ENCODE data around the gene SNX27. TPM values are rescaled to one million over a fixed set of nuclear protein-coding genes. Genes with fewer than 3 reads are reported as not detected.
A peak's percentile ranks its signal among the peaks of the same experiment; 100 is the strongest.

Gene SNX27
- total RNA-seq, 3 donors from 2014 or later = 25.8 to 29.3 (median 26.1) TPM

- ATAC-seq (no peak), DNase-seq (peak; percentile 39)
- Mint-ChIP-seq H3K27me3 (ENCODE audit: low read depth) (peaks cover 15% of the 10 kb centered on the region), H3K4me1 (ENCODE audit: low read depth) (peaks cover 2% of the 10 kb centered on the region), H3K36me3 (ENCODE audit: insufficient read depth) (no peaks in the 10 kb centered on the region), H3K4me3 (no peak overlapping the region), H3K9me3 (no peaks in the 10 kb centered on the region)
These were observed 98.5 kb downstream of the SNX27 start for GRCh38 chr1:151710187-151710840.

- Mint-ChIP-seq H3K27me3 (ENCODE audit: low read depth) (peaks cover 24% of the 10 kb centered on the region), H3K36me3 (ENCODE audit: insufficient read depth) (no peaks in the 10 kb centered on the region), H3K4me1 (ENCODE audit: low read depth) (no peaks in the 10 kb centered on the region), H3K4me3 (no peak overlapping the region), H3K9me3 (no peaks in the 10 kb centered on the region)
- DNase-seq (no peak), ATAC-seq (no peak)
These were observed 99.4 kb downstream of the SNX27 start for GRCh38 chr1:151711044-151711800.

- peaks cover 2% of the 10 kb centered on the region for H3K4me1 Mint-ChIP-seq (ENCODE audit: low read depth)
These were observed 100.1 kb downstream of the SNX27 start for GRCh38 chr1:151711951-151712350.

GRCh38 chr1:151713044-151713443 lies 101.2 kb downstream of the SNX27 start:
- no peaks in the 10 kb centered on the region for H3K36me3 Mint-ChIP-seq (ENCODE audit: insufficient read depth)
- peaks cover 38% of the 10 kb centered on the region for H3K27me3 Mint-ChIP-seq (ENCODE audit: low read depth)
- H3K9me3 Mint-ChIP-seq = no peaks in the 10 kb centered on the region
- DNase-seq = no peak
- H3K4me3 Mint-ChIP-seq = no peak overlapping the region
- peaks cover 9% of the 10 kb centered on the region for H3K4me1 Mint-ChIP-seq (ENCODE audit: low read depth)
- ATAC-seq = no peak

More at GRCh38 chr1:151711951-151712350, 100.1 kb downstream of the SNX27 start:
- ATAC-seq (no peak), DNase-seq (no peak)
- Mint-ChIP-seq H3K27me3 (ENCODE audit: low read depth) (peaks cover 28% of the 10 kb centered on the region), H3K9me3 (no peaks in the 10 kb centered on the region), H3K4me3 (no peak overlapping the region), H3K36me3 (ENCODE audit: insufficient read depth) (no peaks in the 10 kb centered on the region)

- no peak for ATAC-seq
- H3K27me3 Mint-ChIP-seq (ENCODE audit: low read depth) = peaks cover 43% of the 10 kb centered on the region
- no peak for DNase-seq
- no peak overlapping the region for H3K4me3 Mint-ChIP-seq
- no peaks in the 10 kb centered on the region for H3K9me3 Mint-ChIP-seq
- peaks cover 9% of the 10 kb centered on the region for H3K4me1 Mint-ChIP-seq (ENCODE audit: low read depth)
- H3K36me3 Mint-ChIP-seq (ENCODE audit: insufficient read depth) = no peaks in the 10 kb centered on the region
These were observed 102.0 kb downstream of the SNX27 start for GRCh38 chr1:151713874-151714273.

GRCh38 chr1:151714820-151715725 lies 103.2 kb downstream of the SNX27 start:
- Mint-ChIP-seq H3K4me3 (no peak overlapping the region), H3K4me1 (ENCODE audit: low read depth) (peaks cover 10% of the 10 kb centered on the region), H3K36me3 (ENCODE audit: insufficient read depth) (no peaks in the 10 kb centered on the region), H3K9me3 (no peaks in the 10 kb centered on the region), H3K27me3 (ENCODE audit: low read depth) (peaks cover 50% of the 10 kb centered on the region)
- no peak for ATAC-seq
- no peak for DNase-seq

GRCh38 chr1:151715726-151716404 lies 104.0 kb downstream of the SNX27 start:
- H3K9me3 Mint-ChIP-seq = no peaks in the 10 kb centered on the region
- no peak for DNase-seq
- H3K27me3 Mint-ChIP-seq (ENCODE audit: low read depth) = peaks cover 50% of the 10 kb centered on the region
- H3K4me3 Mint-ChIP-seq = no peak overlapping the region
- no peaks in the 10 kb centered on the region for H3K36me3 Mint-ChIP-seq (ENCODE audit: insufficient read depth)
- ATAC-seq = peak in 1 of 2 donors; percentile 20
- H3K4me1 Mint-ChIP-seq (ENCODE audit: low read depth) = peaks cover 18% of the 10 kb centered on the region

- H3K27me3 Mint-ChIP-seq (ENCODE audit: low read depth) = peaks cover 50% of the 10 kb centered on the region
These were observed 104.5 kb downstream of the SNX27 start for GRCh38 chr1:151716405-151716762.

GRCh38 chr1:151716771-151717631 lies 105.2 kb downstream of the SNX27 start, which contains the start of gene CELF3:
Gene CELF3 (minus strand): TSS chr1:151716803. CDS start chr1:151716020, 783 bp downstream.
- peaks cover 27% of the 10 kb centered on the region for H3K4me1 Mint-ChIP-seq (ENCODE audit: low read depth)
- H3K36me3 Mint-ChIP-seq (ENCODE audit: insufficient read depth) = no peaks in the 10 kb centered on the region
- peaks cover 51% of the 10 kb centered on the region for H3K27me3 Mint-ChIP-seq (ENCODE audit: low read depth)
- ATAC-seq (no peak), DNase-seq (no peak)
- no peak within 1 kb of the TSS for H3K4me3 Mint-ChIP-seq
- no peaks in the 10 kb centered on the region for H3K9me3 Mint-ChIP-seq

More at GRCh38 chr1:151716405-151716762, 104.5 kb downstream of the SNX27 start:
- no peak for ATAC-seq
- no peaks in the 10 kb centered on the region for H3K9me3 Mint-ChIP-seq
- peaks cover 21% of the 10 kb centered on the region for H3K4me1 Mint-ChIP-seq (ENCODE audit: low read depth)
- no peak for DNase-seq
- H3K4me3 Mint-ChIP-seq = no peak overlapping the region
- H3K36me3 Mint-ChIP-seq (ENCODE audit: insufficient read depth) = no peaks in the 10 kb centered on the region

GRCh38 chr1:151718011-151718431 lies 106.2 kb downstream of the SNX27 start:
- no peaks in the 10 kb centered on the region for H3K9me3 Mint-ChIP-seq
- H3K36me3 Mint-ChIP-seq (ENCODE audit: insufficient read depth) = no peaks in the 10 kb centered on the region
- no peak overlapping the region for H3K4me3 Mint-ChIP-seq
- DNase-seq = no peak
- no peak for ATAC-seq
- peaks cover 29% of the 10 kb centered on the region for H3K4me1 Mint-ChIP-seq (ENCODE audit: low read depth)
- peaks cover 55% of the 10 kb centered on the region for H3K27me3 Mint-ChIP-seq (ENCODE audit: low read depth)

- H3K36me3 Mint-ChIP-seq (ENCODE audit: insufficient read depth) = no peaks in the 10 kb centered on the region
- ATAC-seq (no peak), DNase-seq (no peak)
- no peak overlapping the region for H3K4me3 Mint-ChIP-seq
- H3K9me3 Mint-ChIP-seq = no peaks in the 10 kb centered on the region
- peaks cover 29% of the 10 kb centered on the region for H3K4me1 Mint-ChIP-seq (ENCODE audit: low read depth)
- peaks cover 54% of the 10 kb centered on the region for H3K27me3 Mint-ChIP-seq (ENCODE audit: low read depth)
These were observed 106.8 kb downstream of the SNX27 start for GRCh38 chr1:151718666-151719065.

GRCh38 chr1:151720125-151720524 lies 108.3 kb downstream of the SNX27 start:
- H3K4me3 Mint-ChIP-seq = no peak overlapping the region

GRCh38 chr1:151720554-151720953 lies 108.7 kb downstream of the SNX27 start:
- Mint-ChIP-seq H3K9me3 (no peaks in the 10 kb centered on the region), H3K36me3 (ENCODE audit: insufficient read depth) (no peaks in the 10 kb centered on the region), H3K27me3 (ENCODE audit: low read depth) (peaks cover 58% of the 10 kb centered on the region), H3K4me1 (ENCODE audit: low read depth) (peaks cover 29% of the 10 kb centered on the region), H3K4me3 (peak overlapping the region; percentile 72)
- ATAC-seq (no peak), DNase-seq (no peak)

More at GRCh38 chr1:151720125-151720524, 108.3 kb downstream of the SNX27 start:
- Mint-ChIP-seq H3K9me3 (no peaks in the 10 kb centered on the region), H3K4me1 (ENCODE audit: low read depth) (peaks cover 29% of the 10 kb centered on the region), H3K36me3 (ENCODE audit: insufficient read depth) (no peaks in the 10 kb centered on the region), H3K27me3 (ENCODE audit: low read depth) (peaks cover 58% of the 10 kb centered on the region)
- ATAC-seq = no peak
- DNase-seq = no peak
